ENCODE measurements around the gene ADISSP.

- TF ChIP-seq, protein P1, sequence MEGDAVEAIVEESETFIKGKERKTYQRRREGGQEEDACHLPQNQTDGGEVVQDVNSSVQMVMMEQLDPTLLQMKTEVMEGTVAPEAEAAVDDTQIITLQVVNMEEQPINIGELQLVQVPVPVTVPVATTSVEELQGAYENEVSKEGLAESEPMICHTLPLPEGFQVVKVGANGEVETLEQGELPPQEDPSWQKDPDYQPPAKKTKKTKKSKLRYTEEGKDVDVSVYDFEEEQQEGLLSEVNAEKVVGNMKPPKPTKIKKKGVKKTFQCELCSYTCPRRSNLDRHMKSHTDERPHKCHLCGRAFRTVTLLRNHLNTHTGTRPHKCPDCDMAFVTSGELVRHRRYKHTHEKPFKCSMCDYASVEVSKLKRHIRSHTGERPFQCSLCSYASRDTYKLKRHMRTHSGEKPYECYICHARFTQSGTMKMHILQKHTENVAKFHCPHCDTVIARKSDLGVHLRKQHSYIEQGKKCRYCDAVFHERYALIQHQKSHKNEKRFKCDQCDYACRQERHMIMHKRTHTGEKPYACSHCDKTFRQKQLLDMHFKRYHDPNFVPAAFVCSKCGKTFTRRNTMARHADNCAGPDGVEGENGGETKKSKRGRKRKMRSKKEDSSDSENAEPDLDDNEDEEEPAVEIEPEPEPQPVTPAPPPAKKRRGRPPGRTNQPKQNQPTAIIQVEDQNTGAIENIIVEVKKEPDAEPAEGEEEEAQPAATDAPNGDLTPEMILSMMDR (IDR thresholded peaks at IDR 0.05), result no peak
- no peak for TF ChIP-seq POLR2A (IDR thresholded peaks at IDR 0.05)
These were observed 33.3 kb downstream of the ADISSP start for GRCh38 chr20:3734111-3734843.

All from body of pancreas (tissue), 4 donors.